ENCODE data around the gene MLLT10. TPM values are rescaled to one million over a fixed set of nuclear protein-coding genes. Genes with fewer than 3 reads are reported as not detected.

Gene MLLT10
- total RNA-seq, 4 donors from 2014 or later, result 40.1 to 57.8 (median 47.5) TPM

GRCh38 chr10:21707498-21707897 lies 173.5 kb downstream of the MLLT10 start:
- TF ChIP-seq, protein P1, sequence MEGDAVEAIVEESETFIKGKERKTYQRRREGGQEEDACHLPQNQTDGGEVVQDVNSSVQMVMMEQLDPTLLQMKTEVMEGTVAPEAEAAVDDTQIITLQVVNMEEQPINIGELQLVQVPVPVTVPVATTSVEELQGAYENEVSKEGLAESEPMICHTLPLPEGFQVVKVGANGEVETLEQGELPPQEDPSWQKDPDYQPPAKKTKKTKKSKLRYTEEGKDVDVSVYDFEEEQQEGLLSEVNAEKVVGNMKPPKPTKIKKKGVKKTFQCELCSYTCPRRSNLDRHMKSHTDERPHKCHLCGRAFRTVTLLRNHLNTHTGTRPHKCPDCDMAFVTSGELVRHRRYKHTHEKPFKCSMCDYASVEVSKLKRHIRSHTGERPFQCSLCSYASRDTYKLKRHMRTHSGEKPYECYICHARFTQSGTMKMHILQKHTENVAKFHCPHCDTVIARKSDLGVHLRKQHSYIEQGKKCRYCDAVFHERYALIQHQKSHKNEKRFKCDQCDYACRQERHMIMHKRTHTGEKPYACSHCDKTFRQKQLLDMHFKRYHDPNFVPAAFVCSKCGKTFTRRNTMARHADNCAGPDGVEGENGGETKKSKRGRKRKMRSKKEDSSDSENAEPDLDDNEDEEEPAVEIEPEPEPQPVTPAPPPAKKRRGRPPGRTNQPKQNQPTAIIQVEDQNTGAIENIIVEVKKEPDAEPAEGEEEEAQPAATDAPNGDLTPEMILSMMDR (IDR thresholded peaks at IDR 0.05; ENCODE audit: low read depth), result no peak

DNA sequence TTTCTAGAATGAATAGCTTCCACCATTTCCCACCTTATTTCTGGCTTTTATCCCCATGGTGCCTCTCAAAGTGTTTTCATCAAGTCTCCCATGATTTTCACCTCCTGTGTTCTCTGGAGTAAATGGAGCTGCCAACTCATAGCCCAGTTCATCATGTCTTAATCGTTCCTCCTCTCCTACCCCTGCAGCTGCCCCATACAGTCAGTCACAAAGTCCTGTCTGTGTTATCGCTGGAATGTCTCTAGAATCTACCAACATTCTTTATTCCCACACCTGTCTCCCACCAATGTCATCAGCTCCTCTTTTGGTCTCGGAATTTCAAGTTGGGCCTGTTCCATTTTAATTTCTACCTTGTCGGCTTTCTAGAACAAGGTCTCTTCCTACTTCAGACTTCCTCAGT lies 178.9 kb downstream of the MLLT10 start:
- TF ChIP-seq, protein P1 (IDR thresholded peaks at IDR 0.05; ENCODE audit: low read depth), result no peak

DNA sequence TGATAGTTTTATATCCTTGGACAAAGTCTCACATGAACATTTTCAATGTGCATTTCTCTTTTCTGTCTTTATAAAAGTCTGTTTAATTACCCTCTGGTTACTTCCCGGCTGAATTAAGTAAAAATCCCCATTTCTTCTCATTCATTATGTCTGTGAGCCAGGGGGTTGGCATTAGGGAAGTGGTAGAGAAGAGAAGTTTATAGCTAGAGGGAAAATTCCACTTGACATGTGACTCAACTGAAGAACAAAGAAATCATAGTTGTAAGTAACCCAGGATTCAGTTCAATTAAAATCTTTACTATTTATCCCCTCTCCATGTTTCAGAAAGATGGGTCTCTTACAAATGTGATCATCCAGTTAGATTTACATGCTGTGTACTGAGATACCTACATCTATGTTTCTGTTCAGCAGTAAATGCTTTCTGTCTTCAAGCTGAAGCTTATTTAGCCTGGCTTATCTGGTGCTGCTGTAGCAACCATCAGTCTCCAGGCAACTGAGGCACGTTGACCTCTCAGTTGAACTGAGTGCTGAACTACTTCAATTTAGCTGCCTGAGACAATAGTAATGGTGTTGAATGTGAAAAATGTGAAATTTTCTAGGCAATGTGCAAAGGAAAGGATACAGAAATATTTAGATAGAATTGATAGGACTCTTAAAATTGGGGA lies 181.6 kb downstream of the MLLT10 start:
- TF ChIP-seq, protein P1 (IDR thresholded peaks at IDR 0.05; ENCODE audit: low read depth), result no peak

GRCh38 chr10:21719502-21719901 lies 185.5 kb downstream of the MLLT10 start:
- TF ChIP-seq, protein P1 (IDR thresholded peaks at IDR 0.05; ENCODE audit: low read depth), result no peak

GRCh38 chr10:21720090-21720489 lies 186.1 kb downstream of the MLLT10 start:
- TF ChIP-seq, protein P1 (IDR thresholded peaks at IDR 0.05; ENCODE audit: low read depth), result no peak

DNA sequence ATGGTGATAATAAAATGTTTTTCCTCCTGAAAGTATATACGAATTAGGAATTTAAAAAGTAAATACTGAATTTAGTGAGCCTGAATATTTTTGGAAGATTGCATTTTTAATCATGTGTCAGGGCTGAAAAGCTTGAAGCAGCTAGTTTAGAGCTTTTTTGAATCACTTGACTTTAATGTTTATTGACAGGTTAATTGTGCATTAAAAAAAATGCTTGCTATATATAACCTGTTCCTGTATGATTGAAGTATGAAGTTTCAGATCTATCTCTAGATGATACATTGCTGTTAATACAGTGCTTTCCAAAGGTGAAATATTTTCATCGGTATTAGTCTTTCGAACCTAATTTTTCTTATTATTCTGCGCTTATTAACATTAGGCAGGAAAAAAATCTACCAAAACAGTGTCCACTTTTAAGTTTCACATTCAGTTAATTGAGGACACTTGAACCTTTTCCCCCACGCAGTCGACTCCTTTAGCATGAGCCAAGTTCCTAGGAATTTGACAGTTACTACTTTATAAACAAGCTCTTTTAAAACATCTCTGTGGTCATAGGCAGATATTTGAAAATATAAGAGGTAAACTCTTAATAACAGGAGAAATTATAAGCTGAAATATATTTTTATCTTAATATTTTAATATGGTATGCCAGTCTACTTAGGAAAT lies 187.1 kb downstream of the MLLT10 start:
- TF ChIP-seq, protein P1 (IDR thresholded peaks at IDR 0.05; ENCODE audit: low read depth), result no peak

- TF ChIP-seq, protein P1 (IDR thresholded peaks at IDR 0.05; ENCODE audit: low read depth), result no peak
Measured at GRCh38 chr10:21722209-21722608, 188.2 kb downstream of the MLLT10 start.

All from subcutaneous adipose tissue (tissue), 4 donors.